Measurements from ENCODE around the gene STRN4.

The STRN4 gene

GRCh38 chr19:46726971-46727501 is 19.2 kb downstream of the STRN4 start:
- no peak for TF ChIP-seq CTCF (IDR thresholded peaks at IDR 0.05; ENCODE audit: insufficient read depth, low read length, poor library complexity, severe bottlenecking)
- Histone ChIP-seq H3K36me3 (ENCODE audit: control insufficient read depth, insufficient read depth, low read length) (peaks cover 73% of the 10 kb centered on the region), H3K27me3 (replicated peaks; ENCODE audit: control insufficient read depth, insufficient read depth, low read length) (no peaks in the 10 kb centered on the region), H3K4me3 (replicated peaks; ENCODE audit: low read depth, low read length) (no peak overlapping the region)
- DNase-seq (ENCODE audit: extremely low read depth, insufficient read length), result no peak

- H3K27me3 ChIP-seq (replicated peaks; ENCODE audit: control insufficient read depth, insufficient read depth, low read length), result no peaks in the 10 kb centered on the region
- no peak for TF ChIP-seq CTCF (IDR thresholded peaks at IDR 0.05; ENCODE audit: insufficient read depth, low read length, poor library complexity, severe bottlenecking)
- DNase-seq (ENCODE audit: extremely low read depth, insufficient read length), result no peak
- H3K36me3 ChIP-seq (ENCODE audit: control insufficient read depth, insufficient read depth, low read length), result peaks cover 74% of the 10 kb centered on the region
- no peak overlapping the region for H3K4me3 ChIP-seq (replicated peaks; ENCODE audit: low read depth, low read length)
These were observed 19.7 kb downstream of the STRN4 start for GRCh38 chr19:46726551-46726950.

- Histone ChIP-seq H3K27me3 (replicated peaks; ENCODE audit: control insufficient read depth, insufficient read depth, low read length) (no peaks in the 10 kb centered on the region), H3K4me3 (replicated peaks; ENCODE audit: low read depth, low read length) (no peak overlapping the region), H3K36me3 (ENCODE audit: control insufficient read depth, insufficient read depth, low read length) (peaks cover 72% of the 10 kb centered on the region)
- TF ChIP-seq CTCF (IDR thresholded peaks at IDR 0.05; ENCODE audit: insufficient read depth, low read length, poor library complexity, severe bottlenecking), result no peak
- no peak for DNase-seq (ENCODE audit: extremely low read depth, insufficient read length)
These were observed 20.3 kb downstream of the STRN4 start for GRCh38 chr19:46725859-46726393.

GRCh38 chr19:46725036-46725820 is 21.0 kb downstream of the STRN4 start:
- peaks cover 69% of the 10 kb centered on the region for H3K36me3 ChIP-seq (ENCODE audit: control insufficient read depth, insufficient read depth, low read length)
- no peaks in the 10 kb centered on the region for H3K27me3 ChIP-seq (replicated peaks; ENCODE audit: control insufficient read depth, insufficient read depth, low read length)
- H3K4me3 ChIP-seq (replicated peaks; ENCODE audit: low read depth, low read length), result no peak overlapping the region
- DNase-seq (ENCODE audit: extremely low read depth, insufficient read length), result no peak
- TF ChIP-seq CTCF (IDR thresholded peaks at IDR 0.05; ENCODE audit: insufficient read depth, low read length, poor library complexity, severe bottlenecking), result no peak

- peaks cover 63% of the 10 kb centered on the region for H3K36me3 ChIP-seq (ENCODE audit: control insufficient read depth, insufficient read depth, low read length)
These were observed 21.8 kb downstream of the STRN4 start for GRCh38 chr19:46724468-46724867.

More at GRCh38 chr19:46724468-46724867, 21.8 kb downstream of the STRN4 start:
- no peaks in the 10 kb centered on the region for H3K27me3 ChIP-seq (replicated peaks; ENCODE audit: control insufficient read depth, insufficient read depth, low read length)
- no peak overlapping the region for H3K4me3 ChIP-seq (replicated peaks; ENCODE audit: low read depth, low read length)
- TF ChIP-seq CTCF (IDR thresholded peaks at IDR 0.05; ENCODE audit: insufficient read depth, low read length, poor library complexity, severe bottlenecking), result no peak
- no peak for DNase-seq (ENCODE audit: extremely low read depth, insufficient read length)
